Spleen (tissue), 11 donors: ENCODE results near the gene NECTIN1. TPM values are rescaled to one million over a fixed set of nuclear protein-coding genes. Genes with fewer than 3 reads are reported as not detected.

Source experiments
- DNase-seq: peaks from one replicate; pipeline ENCODE4 v3.0.0-alpha.2; 2020
- H3K27ac ChIP-seq, 8 donors: fragments of 200-600 bp; sonication (generic) in 7 of 8; 1 replicate in 4 of 8; 2 replicates in 4 of 8; pipeline versions ENCODE4 v1.5.0 to v1.8.0; 2016 to 2021; ENCODE audit warnings: inconsistent platforms in 4 of 8, mild to moderate bottlenecking in 4 of 8, moderate library complexity in 1 of 8
- H3K27me3 ChIP-seq, 7 donors: fragments of 200-600 bp; sonication (generic) in 6 of 7; replicated peaks in 1 of 7; 1 replicate in 4 of 7; 2 replicates in 3 of 7; pipeline versions ENCODE4 v1.5.0 to v1.8.0; 2016 to 2021; ENCODE audit warnings: inconsistent platforms in 3 of 7, mild to moderate bottlenecking in 1 of 7
- H3K36me3 ChIP-seq, 6 donors: fragments of 200-600 bp; sonication (generic) in 5 of 6; 1 replicate in 4 of 6; 2 replicates in 2 of 6; pipeline versions ENCODE4 v1.5.0 to v1.8.0; 2016 to 2021; ENCODE audit warnings: inconsistent platforms in 2 of 6
- H3K4me1 ChIP-seq, 6 donors: fragments of 200-600 bp; sonication (generic) in 5 of 6; 1 replicate in 3 of 6; 2 replicates in 3 of 6; pipeline versions ENCODE4 v1.5.0 to v1.8.0; 2016 to 2021; ENCODE audit warnings: inconsistent platforms in 3 of 6
- H3K4me3 ChIP-seq, 8 donors: fragments of 200-600 bp; sonication (generic) in 7 of 8; 1 replicate in 4 of 8; 2 replicates in 4 of 8; pipeline versions ENCODE4 v1.5.0 to v1.8.0; 2016 to 2021; ENCODE audit warnings: inconsistent platforms in 4 of 8, mild to moderate bottlenecking in 4 of 8, moderate library complexity in 2 of 8
- H3K9me3 ChIP-seq, 8 donors: fragments of 200-600 bp; sonication (generic) in 7 of 8; 1 replicate in 4 of 8; 2 replicates in 4 of 8; pipeline versions ENCODE4 v1.5.0 to v1.8.0; 2016 to 2021; ENCODE audit warnings: inconsistent platforms in 4 of 8
- POLR2A ChIP-seq, 3 donors: fragments of 450-650 bp; IDR thresholded peaks; one replicate each; pipeline ENCODE4 v1.5.1; 2017; ENCODE audit warnings: antibody characterized with exemption in 3 of 3, mild to moderate bottlenecking in 1 of 3
- POLR2AphosphoS5 ChIP-seq, 3 donors: sonication (generic); formaldehyde crosslinking; IDR thresholded peaks; one replicate each; pipeline ENCODE4 v1.5.1; 2017; ENCODE audit warnings: antibody characterized with exemption in 3 of 3
- WGBS, 5 donors: extraction: QIAGEN DNeasy Blood & Tissue Kit in 3 of 5; methylation state at CpG; one replicate each; pipeline versions ENCODE4 v1.1.5 to v1.1.7; 2013 to 2018; 5-methylcytosine and 5-hydroxymethylcytosine counted together
- intact Hi-C: fragments of 100-400 bp; cut with DNase I; formaldehyde crosslinking; loops from one replicate; pipeline ENCODE4 v1.15.0; 2023; ENCODE audit warnings: low total_unique reads
- polyA plus RNA-seq, 3 donors: library from polyadenylated mRNA; stranded (reverse); fragments of 200-250 nt; gene quantifications; one replicate each; pipeline ENCODE4 v1.2.1, GENCODE V29; 2013
- total RNA-seq, 7 donors: library from RNA; depleted of rRNA in 3 of 7; stranded (reverse); fragments of >200 nt in 3 of 7; fragmentation: NEBNext Ultra II Directional in 4 of 7; extraction: Animal tissue kit (Norgen Biotek cat#: 25700) in 4 of 7; gene quantifications; one replicate each; pipeline versions ENCODE4 v1.1.0 to v1.2.1, GENCODE V29; 2016 to 2021
- TF ChIP-seq, protein P1 (sequence below), 11 experiments: fragments of 200-600 bp in 7 of 11; fragments of 450-650 bp in 4 of 11; sonication (generic) in 4 of 11; IDR thresholded peaks in 8 of 11; conservative IDR thresholded peaks in 3 of 11; 1 replicate in 7 of 11; 2 replicates in 4 of 11; pipeline versions ENCODE4 v1.4.0 to v1.8.0; 2016 to 2021; ENCODE audit warnings: antibody characterized with exemption in 11 of 11, inconsistent platforms in 4 of 11, mild to moderate bottlenecking in 1 of 11
- donor health status: healthy with polysubstance abuse.
- donor health status: DM: no; HTN: no; CAD: no; lungs with moderate emphysema.
- donor health status: DM: no; HTN: no; CAD: no.
- donor health status: Bipolar disorder and iron deficiency.
- donor health status: healthy.
- donor health status: DM: no; HTN: no; CAD: no.
- donor health status: DM: yes; HTN: yes; CAD: no.

NECTIN1 gene
- total and polyA plus RNA-seq, 10 donors = 0.67 to 16.2 (median 5.8) TPM

DNA sequence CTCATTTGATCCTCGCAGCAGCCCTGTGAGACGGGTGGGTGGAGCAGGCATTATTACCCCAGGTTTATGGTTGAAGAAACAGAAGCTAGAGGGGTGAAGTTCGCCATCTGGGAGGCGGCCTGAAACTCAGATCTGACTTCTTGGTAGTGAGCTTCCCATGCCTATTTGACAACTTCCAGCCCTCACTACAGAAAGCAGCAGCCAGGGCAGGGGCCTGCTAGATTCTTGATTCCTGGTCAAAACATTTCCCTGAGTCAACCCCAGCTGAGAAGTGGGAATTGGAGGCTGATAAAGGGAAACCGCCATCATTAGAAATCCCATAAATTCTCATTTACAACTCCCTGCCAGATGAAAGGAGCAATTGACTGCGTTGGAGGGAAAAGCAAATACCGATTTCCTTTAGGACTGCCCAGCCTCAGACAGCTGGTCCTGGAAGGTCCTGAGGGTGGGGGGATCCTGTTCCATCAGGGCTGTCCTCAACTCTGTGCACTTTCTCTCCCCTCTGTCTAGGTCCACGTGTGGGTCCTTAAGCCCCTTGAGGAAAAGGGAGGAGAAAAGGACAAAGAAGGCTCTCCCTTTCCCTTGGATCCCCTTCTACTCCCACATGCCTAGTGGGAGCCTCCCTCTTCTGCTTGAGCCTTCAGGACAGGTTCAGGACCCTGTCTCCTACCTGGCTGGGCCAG is 10.2 kb upstream of the NECTIN1 start:
- WGBS, 5 donors = 53 to 64% (median 58%) methylated on average over 8 of the region's 8 CpGs
- no peak for TF ChIP-seq POLR2A (IDR thresholded peaks at IDR 0.05)
- TF ChIP-seq POLR2AphosphoS5 (IDR thresholded peaks at IDR 0.05) = no peak
- Histone ChIP-seq H3K9me3 (no peaks in the 10 kb centered on the region), H3K27me3 (peaks cover 0 to 54% (median 27%) of the 10 kb centered on the region in 7 donors), H3K4me3 (no peak overlapping the region), H3K27ac (no peak overlapping the region), H3K36me3 (no peaks in the 10 kb centered on the region), H3K4me1 (peaks cover 0 to 22% (median 13%) of the 10 kb centered on the region in 6 donors)
- intact Hi-C loops = no loop called here
- no peak for DNase-seq

DNA sequence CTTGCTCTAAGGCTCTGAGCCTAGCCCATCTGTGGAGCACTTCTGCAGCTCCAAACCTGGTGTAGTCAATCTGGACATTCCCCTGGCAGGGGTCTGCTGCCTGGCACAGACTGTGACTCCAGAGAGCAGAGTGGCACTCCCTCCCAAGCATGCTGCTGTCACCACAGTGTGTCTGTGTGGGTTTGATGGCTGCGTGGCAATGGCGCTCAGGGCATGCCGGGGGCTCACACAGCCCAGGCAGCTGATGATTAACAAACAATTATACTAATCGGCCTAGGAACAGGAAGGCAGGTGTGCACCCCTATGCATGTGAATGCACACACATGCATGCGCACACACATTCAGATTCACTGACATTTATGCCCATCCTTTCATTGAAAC is 9.0 kb upstream of the NECTIN1 start:
- intact Hi-C loops = no loop called here
- Histone ChIP-seq H3K27ac (no peak overlapping the region), H3K4me3 (no peak overlapping the region), H3K36me3 (no peaks in the 10 kb centered on the region), H3K27me3 (peaks cover 0 to 46% (median 24%) of the 10 kb centered on the region in 7 donors), H3K4me1 (peaks cover 0 to 21% (median 13%) of the 10 kb centered on the region in 6 donors), H3K9me3 (no peaks in the 10 kb centered on the region)
- TF ChIP-seq, protein P1, sequence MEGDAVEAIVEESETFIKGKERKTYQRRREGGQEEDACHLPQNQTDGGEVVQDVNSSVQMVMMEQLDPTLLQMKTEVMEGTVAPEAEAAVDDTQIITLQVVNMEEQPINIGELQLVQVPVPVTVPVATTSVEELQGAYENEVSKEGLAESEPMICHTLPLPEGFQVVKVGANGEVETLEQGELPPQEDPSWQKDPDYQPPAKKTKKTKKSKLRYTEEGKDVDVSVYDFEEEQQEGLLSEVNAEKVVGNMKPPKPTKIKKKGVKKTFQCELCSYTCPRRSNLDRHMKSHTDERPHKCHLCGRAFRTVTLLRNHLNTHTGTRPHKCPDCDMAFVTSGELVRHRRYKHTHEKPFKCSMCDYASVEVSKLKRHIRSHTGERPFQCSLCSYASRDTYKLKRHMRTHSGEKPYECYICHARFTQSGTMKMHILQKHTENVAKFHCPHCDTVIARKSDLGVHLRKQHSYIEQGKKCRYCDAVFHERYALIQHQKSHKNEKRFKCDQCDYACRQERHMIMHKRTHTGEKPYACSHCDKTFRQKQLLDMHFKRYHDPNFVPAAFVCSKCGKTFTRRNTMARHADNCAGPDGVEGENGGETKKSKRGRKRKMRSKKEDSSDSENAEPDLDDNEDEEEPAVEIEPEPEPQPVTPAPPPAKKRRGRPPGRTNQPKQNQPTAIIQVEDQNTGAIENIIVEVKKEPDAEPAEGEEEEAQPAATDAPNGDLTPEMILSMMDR (IDR thresholded peaks at IDR 0.05 in 8 of 11, conservative IDR thresholded peaks at IDR 0.05 in 3 of 11) = no peak
- TF ChIP-seq POLR2AphosphoS5 (IDR thresholded peaks at IDR 0.05) = no peak
- no peak for TF ChIP-seq POLR2A (IDR thresholded peaks at IDR 0.05)
- 92 to 97% (median 95%) methylated on average over 4 to 5 of the region's 5 CpGs for WGBS, 5 donors
- DNase-seq = no peak

DNA sequence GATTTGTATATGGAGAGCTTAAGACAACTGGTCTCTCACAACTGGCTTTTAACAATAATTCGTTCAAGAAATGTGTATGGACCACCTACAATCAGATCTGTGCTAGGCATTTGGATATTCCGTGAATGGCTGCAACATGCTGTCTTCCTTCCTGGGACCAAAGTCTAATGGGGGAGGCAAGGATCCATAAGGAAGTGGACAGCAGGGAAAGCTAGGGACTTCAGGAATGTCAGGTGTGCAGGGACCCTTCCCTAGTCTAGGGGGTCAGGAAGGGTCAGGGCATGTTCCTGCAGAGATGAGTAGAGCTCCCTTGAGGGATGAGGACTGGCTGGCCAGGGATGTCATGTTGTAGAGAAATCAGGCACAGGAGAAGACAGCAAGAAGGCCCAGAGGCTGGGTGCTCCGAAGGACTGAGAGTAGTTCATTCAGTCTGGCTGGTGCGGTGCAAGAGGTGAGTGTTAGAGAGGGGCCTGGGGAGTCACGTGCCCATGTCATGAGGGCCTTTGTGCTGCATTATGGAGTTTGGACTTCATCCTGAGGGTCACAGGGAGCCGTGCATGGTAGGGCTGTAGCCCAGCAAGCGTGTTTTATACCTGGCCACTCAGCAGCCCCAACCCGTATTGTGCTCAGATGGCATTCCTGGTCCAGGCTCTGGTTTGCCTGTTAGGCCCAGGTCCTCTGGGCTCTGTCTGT is 8.5 kb upstream of the NECTIN1 start:
- no peaks in the 10 kb centered on the region for H3K36me3 ChIP-seq
- TF ChIP-seq, protein P1 (IDR thresholded peaks at IDR 0.05 in 8 of 11, conservative IDR thresholded peaks at IDR 0.05 in 3 of 11) = no peak
- TF ChIP-seq POLR2AphosphoS5 (IDR thresholded peaks at IDR 0.05) (no peak), POLR2A (IDR thresholded peaks at IDR 0.05) (no peak)
- intact Hi-C loops = no loop called here
- no peaks in the 10 kb centered on the region for H3K9me3 ChIP-seq
- DNase-seq = no peak
- peaks cover 0 to 41% (median 19%) of the 10 kb centered on the region in 7 donors for H3K27me3 ChIP-seq
- H3K27ac ChIP-seq = no peak overlapping the region
- peaks cover 0 to 16% (median 11%) of the 10 kb centered on the region in 6 donors for H3K4me1 ChIP-seq
- H3K4me3 ChIP-seq = no peak overlapping the region
- 85 to 95% (median 86%) methylated on average over 8 of the region's 8 CpGs for WGBS, 5 donors

DNA sequence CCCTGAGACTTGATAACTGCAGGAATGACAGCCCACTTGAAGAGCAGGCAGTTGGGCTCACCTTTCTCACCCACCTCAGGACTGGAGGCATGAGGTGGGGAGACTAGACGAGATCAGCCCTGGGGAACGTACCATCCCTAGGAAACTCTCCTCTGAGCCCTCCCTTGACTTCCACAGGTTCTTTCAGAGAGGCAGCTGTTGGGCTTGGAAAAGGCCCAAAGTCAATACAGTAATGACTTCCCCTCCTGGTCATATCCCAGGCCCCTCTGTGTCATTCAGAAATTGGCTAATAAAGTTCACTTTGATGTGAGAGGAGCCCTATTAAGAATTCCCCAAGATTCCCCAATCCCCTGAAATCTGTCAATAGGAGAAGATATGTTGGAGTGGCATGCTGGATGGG is 5.8 kb upstream of the NECTIN1 start:
- intact Hi-C loops = no loop called here
- TF ChIP-seq, protein P1 (IDR thresholded peaks at IDR 0.05 in 8 of 11, conservative IDR thresholded peaks at IDR 0.05 in 3 of 11) = no peak
- TF ChIP-seq POLR2A (IDR thresholded peaks at IDR 0.05) (no peak), POLR2AphosphoS5 (IDR thresholded peaks at IDR 0.05) (no peak)
- WGBS, 5 donors = 63 to 92% (median 83%) methylated on average over 2 of the region's 2 CpGs; no CpG with 5 or more reads in 1 of the 5 donors
- Histone ChIP-seq H3K9me3 (no peaks in the 10 kb centered on the region), H3K4me1 (peaks cover 0 to 8% (median 6%) of the 10 kb centered on the region in 6 donors), H3K27me3 (peaks cover 0 to 25% (median 0%) of the 10 kb centered on the region in 7 donors), H3K4me3 (no peak overlapping the region), H3K27ac (no peak overlapping the region), H3K36me3 (no peaks in the 10 kb centered on the region)
- DNase-seq = no peak
